IPS DF 6.9 (cell line): ENCODE data around the gene GAGE10.
"Not testable (repeated sequence)": the region's sequence is repeated elsewhere in the genome, so short reads cannot be mapped to it uniquely, and the experiment has no call there.

Experiments
- DNase-seq: peaks from one replicate; pipeline ENCODE4 v3.0.0-alpha.2; 2013; ENCODE audit warnings: low read depth, low spot score
- H3K27ac ChIP-seq: one replicate; pipeline ENCODE4 v1.5.1; 2013; ENCODE audit warnings: low read length, control low read depth
- H3K27me3 ChIP-seq: 2 replicates; pipeline ENCODE4 v1.6.1; 2013; ENCODE audit warnings: mild to moderate bottlenecking, low read length; ENCODE audit not compliant: control insufficient read depth, insufficient read depth
- H3K36me3 ChIP-seq: 2 replicates; pipeline ENCODE4 v1.6.1; 2013; ENCODE audit warnings: low read length; ENCODE audit not compliant: control insufficient read depth, insufficient read depth
- H3K4me1 ChIP-seq: 2 replicates; pipeline ENCODE4 v1.6.1; 2013; ENCODE audit warnings: low read length; ENCODE audit not compliant: control insufficient read depth, insufficient read depth
- H3K4me3 ChIP-seq: 2 replicates; pipeline ENCODE4 v1.5.1; 2013; ENCODE audit warnings: mild to moderate bottlenecking, low read length
- H3K9me3 ChIP-seq: 2 replicates; pipeline ENCODE4 v1.6.1; 2013; ENCODE audit warnings: low read length, inconsistent platforms; ENCODE audit not compliant: control insufficient read depth, insufficient read depth
- WGBS: extraction: QIAGEN DNeasy Blood & Tissue Kit; methylation state at CpG from one replicate; pipeline ENCODE4 v1.1.7; 2013; ENCODE audit warnings: mixed read lengths, missing lambda C conversion rate; ENCODE audit not compliant: insufficient read length, insufficient coverage; 5-methylcytosine and 5-hydroxymethylcytosine counted together

Gene GAGE10

DNA sequence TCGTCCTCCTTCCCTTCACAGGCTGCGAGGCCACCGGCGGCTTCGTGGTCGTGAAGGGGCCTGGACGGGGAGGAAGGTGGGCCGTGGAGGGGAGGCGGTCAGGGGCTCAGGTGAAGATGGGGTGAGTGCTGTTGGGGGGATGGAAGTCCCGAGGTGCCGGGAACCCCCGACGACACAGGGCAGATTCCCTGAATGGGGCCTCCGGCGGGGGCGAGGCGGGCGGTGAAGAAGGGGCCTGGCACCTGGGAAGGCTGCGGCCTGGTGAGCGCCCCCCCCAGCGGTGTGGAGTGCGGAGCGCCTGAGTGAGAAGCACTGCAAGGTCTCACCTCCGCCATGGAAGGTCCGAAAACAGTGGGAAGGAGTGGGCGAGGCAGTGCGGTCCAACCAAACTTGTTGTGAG, 18.8 kb downstream of the GAGE10 start:
- H3K27me3 ChIP-seq, H3K4me1 ChIP-seq, H3K27ac ChIP-seq, H3K36me3 ChIP-seq, DNase-seq, H3K9me3 ChIP-seq, H3K4me3 ChIP-seq: not testable (repeated sequence)
- no CpG with 5 or more reads among the region's 27 CpGs for WGBS

DNA sequence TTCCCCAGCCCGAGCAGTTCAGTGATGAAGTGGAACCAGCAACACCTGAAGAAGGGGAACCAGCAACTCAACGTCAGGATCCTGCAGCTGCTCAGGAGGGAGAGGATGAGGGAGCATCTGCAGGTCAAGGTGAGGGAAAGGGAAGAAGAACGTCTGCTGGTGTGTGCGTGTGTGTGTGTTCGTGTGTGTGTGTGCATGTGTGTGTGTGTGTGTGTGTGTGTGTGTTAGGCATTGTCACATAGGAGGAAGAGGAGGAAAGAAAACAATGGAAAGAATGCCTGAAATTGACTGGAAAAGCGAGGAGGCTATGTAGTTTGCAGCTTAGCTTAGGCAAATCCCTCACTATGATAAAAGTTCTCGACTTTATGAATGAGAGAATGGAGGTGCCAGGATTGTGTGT, 20.3 kb downstream of the GAGE10 start:
- H3K36me3 ChIP-seq, H3K9me3 ChIP-seq, H3K27me3 ChIP-seq, H3K4me1 ChIP-seq, H3K4me3 ChIP-seq, H3K27ac ChIP-seq, DNase-seq: not testable (repeated sequence)
- WGBS = no CpG with 5 or more reads among the region's 7 CpGs

DNA sequence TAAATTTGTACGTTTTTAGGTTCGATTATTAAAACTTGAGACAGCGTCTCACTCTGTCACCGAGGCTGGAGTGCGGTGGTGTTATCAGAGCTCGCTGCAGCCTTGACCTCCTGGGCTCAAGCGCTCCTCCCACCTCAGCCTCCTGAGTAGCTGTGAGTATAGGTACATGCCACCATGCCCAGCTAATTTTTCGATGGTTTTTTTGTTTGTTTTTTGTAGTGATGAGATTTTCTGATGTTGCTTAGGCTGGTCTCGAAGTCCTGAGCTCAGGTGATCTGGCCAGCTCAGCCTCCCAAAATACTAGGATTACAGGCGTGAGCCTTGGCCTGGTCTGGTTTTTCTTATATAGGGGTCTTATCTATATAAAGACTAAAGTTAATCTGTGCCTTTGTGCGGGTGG, 27.0 kb downstream of the GAGE10 start:
- not testable (repeated sequence) for H3K4me1 ChIP-seq, H3K36me3 ChIP-seq, H3K27ac ChIP-seq, H3K27me3 ChIP-seq, DNase-seq, H3K4me3 ChIP-seq, H3K9me3 ChIP-seq
- WGBS = no CpG with 5 or more reads among the region's 11 CpGs

DNA sequence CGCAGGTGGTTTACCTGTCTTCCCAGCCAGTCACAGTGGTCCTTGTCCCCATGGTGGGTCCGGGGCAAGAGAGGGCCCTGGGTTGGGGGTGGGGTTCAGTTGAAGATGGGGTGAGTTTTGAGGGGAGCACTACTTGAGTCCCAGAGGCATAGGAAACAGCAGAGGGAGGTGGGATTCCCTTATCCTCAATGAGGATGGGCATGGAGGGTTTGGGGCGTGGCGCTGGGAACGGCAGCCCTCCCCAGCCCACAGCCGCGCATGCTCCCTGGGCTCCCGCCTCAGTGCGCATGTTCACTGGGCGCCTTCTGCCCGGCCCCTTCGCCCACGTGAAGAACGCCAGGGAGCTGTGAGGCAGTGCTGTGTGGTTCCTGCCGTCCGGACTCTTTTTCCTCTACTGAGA, 27.8 kb downstream of the GAGE10 start, which contains the start of gene GAGE13:
Gene GAGE13 (plus strand): TSS at position 301 of the 400 bp plus-strand sequence. CDS start 1,156 bp downstream, outside the sequence.
- not testable (repeated sequence) for H3K27ac ChIP-seq, H3K9me3 ChIP-seq, H3K4me3 ChIP-seq, H3K4me1 ChIP-seq, DNase-seq, H3K36me3 ChIP-seq, H3K27me3 ChIP-seq
- no CpG with 5 or more reads among the region's 16 CpGs for WGBS

DNA sequence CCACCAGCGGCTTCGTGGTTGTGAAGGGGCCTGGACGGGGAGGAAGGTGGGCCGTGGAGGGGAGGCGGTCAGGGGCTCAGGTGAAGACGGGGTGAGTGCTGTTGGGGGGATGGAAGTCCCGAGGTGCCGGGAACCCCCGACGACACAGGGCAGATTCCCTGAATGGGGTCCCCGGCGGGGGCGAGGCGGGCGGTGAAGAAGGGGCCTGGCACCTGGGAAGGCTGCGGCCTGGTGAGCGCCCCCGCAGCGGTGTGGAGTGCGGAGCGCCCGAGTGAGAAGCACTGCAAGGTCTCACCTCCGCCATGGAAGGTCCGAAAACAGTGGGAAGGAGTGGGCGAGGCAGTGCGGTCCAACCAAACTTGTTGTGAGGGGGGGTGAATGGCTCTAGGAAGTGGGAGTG, 28.4 kb downstream of the GAGE10 start:
- H3K4me3 ChIP-seq, H3K36me3 ChIP-seq, H3K9me3 ChIP-seq, H3K4me1 ChIP-seq, DNase-seq, H3K27me3 ChIP-seq, H3K27ac ChIP-seq: not testable (repeated sequence)
- WGBS = no CpG with 5 or more reads among the region's 26 CpGs

DNA sequence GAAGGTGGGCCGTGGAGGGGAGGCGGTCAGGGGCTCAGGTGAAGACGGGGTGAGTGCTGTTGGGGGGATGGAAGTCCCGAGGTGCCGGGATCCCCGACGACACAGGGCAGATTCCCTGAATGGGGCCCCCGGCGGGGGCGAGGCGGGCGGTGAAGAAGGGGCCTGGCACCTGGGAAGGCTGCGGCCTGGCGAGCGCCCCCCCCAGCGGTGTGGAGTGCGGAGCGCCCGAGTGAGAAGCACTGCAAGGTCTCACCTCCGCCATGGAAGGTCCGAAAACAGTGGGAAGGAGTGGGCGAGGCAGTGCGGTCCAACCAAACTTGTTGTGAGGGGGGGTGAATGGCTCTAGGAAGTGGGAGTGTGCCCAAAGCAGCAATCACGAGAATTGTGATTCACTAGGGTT, 38.0 kb downstream of the GAGE10 start:
- not testable (repeated sequence) for H3K27me3 ChIP-seq, H3K36me3 ChIP-seq, H3K4me1 ChIP-seq, H3K27ac ChIP-seq, DNase-seq, H3K4me3 ChIP-seq, H3K9me3 ChIP-seq
- no CpG with 5 or more reads among the region's 24 CpGs for WGBS

DNA sequence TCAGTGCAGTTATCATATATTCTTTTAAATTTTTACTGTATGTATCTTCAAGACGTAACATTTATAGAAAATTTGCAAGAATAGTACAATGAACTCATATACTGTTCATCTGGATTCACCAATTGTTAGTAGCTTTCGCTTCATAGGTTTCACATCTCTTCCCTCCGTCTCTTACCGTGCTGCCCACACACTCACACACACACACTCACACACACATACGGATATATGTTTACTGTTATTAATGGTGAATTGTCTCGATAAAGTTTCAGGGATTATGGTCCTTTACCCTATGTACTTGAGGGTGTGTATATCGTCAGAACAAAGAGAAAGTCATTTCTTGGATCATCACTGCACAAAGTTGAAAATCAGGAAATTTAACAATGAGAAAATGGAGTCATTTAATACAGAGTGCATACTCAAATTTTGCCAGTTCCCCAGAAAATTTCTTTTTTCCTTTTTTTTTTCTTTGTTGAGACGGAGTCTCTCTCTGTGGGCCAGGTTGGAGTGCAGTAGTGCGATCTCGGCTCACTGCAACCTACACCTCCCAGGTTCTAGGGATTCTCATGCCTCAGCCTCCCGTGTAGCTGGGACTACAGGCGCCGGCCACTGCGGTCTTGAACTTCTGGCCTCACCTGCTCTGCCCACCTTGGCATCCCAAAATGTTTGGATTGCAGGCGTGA, 41.2 kb downstream of the GAGE10 start:
- H3K27me3 ChIP-seq, H3K36me3 ChIP-seq, H3K9me3 ChIP-seq, H3K4me1 ChIP-seq, H3K4me3 ChIP-seq, H3K27ac ChIP-seq, DNase-seq: not testable (repeated sequence)
- no CpG with 5 or more reads among the region's 15 CpGs for WGBS

DNA sequence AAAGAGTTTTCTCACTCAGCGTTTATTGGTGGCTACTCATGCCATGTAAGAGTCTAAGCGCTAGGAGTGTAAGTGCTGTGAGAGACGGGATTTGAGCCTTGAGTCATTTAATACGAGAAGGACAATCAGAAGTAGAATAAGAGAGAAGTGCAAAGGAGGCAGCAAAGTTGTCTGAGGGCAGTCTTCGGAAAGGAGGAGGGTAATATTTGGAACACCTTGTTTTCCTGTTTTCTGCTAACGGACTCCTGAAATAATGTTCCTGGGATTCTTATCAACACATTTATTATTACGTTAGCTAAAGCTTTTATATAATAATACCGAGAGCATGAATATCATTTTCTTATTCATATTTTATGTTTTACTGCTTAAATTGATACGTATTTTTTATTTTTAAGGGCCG, 42.0 kb downstream of the GAGE10 start:
- not testable (repeated sequence) for H3K4me1 ChIP-seq, H3K27me3 ChIP-seq, H3K4me3 ChIP-seq, DNase-seq, H3K27ac ChIP-seq, H3K9me3 ChIP-seq, H3K36me3 ChIP-seq
- WGBS = no CpG with 5 or more reads among the region's 10 CpGs

DNA sequence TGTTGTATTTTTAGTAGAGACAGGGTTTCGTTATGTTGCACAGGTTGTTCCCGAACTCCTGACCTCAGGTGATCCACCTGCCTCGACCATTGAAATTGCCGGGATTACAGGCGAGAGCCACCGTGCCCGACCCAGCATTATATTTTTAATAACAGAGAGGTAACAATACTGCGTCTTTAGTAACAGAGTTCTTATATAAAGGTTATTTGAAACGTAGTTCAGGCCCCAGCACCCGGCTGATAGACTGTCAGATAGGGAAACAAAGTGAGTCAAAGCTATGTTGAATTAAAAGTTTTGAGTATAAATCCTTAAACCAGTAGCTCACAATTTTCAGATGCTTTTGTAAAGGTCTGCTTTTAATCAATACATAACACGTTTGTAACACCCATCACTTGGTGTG, 42.7 kb downstream of the GAGE10 start:
- not testable (repeated sequence) for H3K9me3 ChIP-seq, H3K36me3 ChIP-seq, H3K4me1 ChIP-seq, DNase-seq, H3K4me3 ChIP-seq, H3K27ac ChIP-seq, H3K27me3 ChIP-seq
- no CpG with 5 or more reads among the region's 11 CpGs for WGBS
